Jurkat, Clone E6-1 (cell line): ENCODE results near the gene CACNG8.

Experiments used
- DNase-seq: peaks from one replicate; pipeline ENCODE4 v3.0.0-alpha.2; 2011; ENCODE audit warnings: low read depth, low spot score
- H3K4me3 ChIP-seq: 2 replicates; pipeline ENCODE4 v1.5.1; 2011; ENCODE audit warnings: mild to moderate bottlenecking, low read length, control low read depth, moderate library complexity

CACNG8 gene

GRCh38 chr19:53960187-53960586, 2.5 kb upstream of the CACNG8 start:
- no peak for DNase-seq
- no peak overlapping the region for H3K4me3 ChIP-seq

- DNase-seq, result no peak
- H3K4me3 ChIP-seq, result no peak overlapping the region
Measured at GRCh38 chr19:53960886-53961285, 1.9 kb upstream of the CACNG8 start.

- DNase-seq, result no peak
Measured at GRCh38 chr19:53961523-53962356, 997 bp upstream of the CACNG8 start.

DNA sequence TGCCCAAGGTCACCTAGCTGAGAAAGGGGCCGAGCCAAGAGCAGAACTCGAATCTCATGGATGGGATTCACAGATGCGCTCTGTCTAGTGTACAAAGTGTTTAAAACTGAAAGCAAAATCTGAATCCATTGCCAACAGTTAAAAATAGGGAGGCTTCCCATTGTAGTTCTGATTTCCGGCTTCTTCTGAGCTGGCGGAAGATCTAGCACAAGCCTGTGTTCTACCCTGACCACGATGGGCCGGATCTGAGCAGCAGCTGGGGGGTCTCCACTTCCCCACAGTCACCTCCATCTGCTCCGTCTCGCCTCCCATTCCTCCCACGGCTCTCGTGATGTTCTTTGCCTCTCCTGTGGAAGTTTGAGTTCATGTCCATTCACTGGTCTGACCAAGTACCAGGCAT, 2.4 kb downstream of the CACNG8 start:
- DNase-seq, result no peak
- no peak overlapping the region for H3K4me3 ChIP-seq

More at GRCh38 chr19:53961523-53962356, 997 bp upstream of the CACNG8 start:
- no peak overlapping the region for H3K4me3 ChIP-seq

GRCh38 chr19:53966931-53967330, 4.2 kb downstream of the CACNG8 start:
- no peak for DNase-seq
- no peak overlapping the region for H3K4me3 ChIP-seq

DNA sequence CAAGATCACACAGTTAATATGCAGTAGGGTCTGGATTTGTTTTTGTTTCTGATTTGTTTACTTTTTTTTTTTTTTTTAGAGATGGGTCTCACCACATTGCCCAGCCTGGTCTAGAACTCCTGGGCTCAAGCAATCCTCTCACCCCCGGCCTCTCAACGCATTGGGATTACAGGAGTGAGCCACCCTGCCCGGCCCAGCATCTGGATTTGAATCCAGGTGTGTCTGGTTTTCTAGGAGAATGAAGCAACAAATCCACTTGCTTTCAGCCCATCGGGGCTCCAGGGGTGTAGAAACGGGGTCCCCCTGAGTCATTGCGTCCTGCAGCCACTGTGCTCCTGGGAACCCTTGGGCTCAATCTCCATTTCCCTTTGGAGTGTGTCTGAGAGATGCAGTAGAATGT, 6.6 kb downstream of the CACNG8 start:
- no peak for DNase-seq
- no peak overlapping the region for H3K4me3 ChIP-seq

- DNase-seq, result no peak
- no peak overlapping the region for H3K4me3 ChIP-seq
Measured at GRCh38 chr19:53971673-53972072, 8.9 kb downstream of the CACNG8 start.

DNA sequence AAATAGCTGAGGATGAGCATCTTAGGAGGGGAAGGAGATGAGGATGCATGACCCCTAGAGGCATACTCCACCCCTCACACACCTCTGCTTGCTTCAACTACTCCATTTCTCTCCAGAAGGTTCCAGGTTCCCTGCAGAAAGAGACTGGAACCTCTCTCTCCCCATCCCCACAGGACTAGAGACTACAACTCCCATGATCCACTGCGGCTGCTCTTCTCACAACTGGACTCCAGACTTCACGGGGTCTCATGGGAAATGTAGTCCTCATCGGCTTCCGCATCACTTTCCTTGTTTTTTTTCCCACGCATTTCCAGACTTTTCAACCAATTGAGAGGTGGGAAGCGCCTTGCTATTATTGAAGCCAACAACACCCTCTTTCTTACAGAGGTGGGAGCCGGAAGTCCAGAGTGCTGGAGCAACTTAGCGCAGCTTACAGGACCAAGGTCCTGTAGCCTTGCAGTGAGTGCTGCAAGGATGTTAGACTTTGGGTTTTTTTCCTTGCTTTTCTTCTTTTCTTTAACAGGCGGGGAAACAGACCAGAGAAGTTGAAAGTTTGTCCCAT, 14.8 kb downstream of the CACNG8 start:
- DNase-seq, result peak; percentile 63
- peak overlapping the region; percentile 14 for H3K4me3 ChIP-seq

DNA sequence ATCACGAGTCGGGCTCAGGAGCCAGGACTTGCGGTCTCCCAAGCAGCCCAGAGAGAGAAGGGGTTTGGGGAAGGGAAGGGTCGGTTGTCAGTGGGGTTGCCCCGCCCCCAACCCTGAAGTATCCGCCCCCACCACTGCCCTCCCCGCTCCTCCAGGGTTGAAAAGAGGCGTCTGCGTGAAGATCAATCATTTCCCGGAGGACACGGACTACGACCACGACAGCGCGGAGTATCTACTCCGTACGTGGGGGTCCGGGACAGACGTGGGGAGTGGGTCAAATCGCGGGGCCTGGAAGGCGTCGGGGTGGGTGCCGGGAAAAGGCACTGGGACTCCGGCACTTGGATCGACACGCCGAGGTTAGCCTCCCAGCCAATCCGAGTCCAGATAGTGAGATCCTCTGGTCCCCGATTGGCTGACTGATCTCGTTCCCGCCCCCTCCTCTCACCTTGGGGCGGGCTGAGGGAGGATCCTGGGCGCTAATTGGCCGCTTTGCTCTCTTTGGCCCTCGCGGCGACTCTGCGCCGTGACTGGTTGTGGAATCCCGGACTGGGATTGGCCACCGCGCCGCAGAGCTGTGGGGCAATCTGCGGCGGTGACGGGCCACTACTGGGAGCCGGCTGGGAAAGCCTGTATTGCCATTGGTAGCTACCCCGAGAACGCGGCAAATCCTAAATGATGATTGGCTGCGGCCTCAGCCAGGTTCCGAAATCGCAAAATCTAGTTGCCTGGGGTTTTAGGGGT, 15.4 kb downstream of the CACNG8 start:
- DNase-seq, result no peak
- H3K4me3 ChIP-seq, result peak overlapping the region; percentile 14

- no peak for DNase-seq
- H3K4me3 ChIP-seq, result no peak overlapping the region
Measured at GRCh38 chr19:53978975-53979801, 16.5 kb downstream of the CACNG8 start.

DNA sequence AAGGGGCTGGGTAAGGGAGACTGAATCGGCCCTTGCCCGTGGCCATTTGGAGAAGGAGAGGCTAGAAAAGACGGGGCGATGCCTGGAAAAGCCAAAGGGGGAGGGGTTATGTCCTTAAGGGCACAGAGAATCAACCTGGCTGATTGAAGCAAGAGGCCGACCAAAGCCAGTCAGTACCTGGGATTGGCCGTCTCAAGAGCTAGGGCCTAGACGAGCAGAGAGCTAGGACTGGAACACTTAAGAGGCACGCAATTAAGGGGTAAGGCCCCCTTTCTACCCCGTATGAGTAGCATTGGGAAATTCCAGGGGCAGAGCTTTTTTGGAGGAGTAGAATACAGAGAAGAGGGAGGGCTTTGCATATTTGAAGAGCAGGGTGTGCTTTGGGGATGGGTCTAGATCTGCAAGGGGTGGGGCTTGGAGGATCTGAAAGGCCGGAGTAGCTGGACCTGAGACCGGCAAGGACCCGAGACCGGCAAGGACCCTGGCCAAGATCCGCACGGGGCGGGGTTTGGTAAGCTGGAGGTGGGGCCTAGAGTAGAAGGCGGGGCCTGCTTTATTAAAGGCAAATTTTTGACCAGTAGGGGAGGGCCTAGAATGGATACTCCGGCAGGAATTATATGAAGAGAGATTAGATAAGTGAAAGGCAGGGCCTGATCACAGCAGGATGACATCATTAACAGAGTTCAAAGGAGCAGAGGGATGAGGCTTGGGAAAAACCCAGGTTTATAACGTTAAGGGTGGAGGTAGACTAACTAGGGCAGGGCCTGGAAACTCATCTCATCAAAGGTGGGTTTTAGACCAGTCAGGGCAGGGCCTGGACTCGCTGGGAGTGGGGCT, 18.0 kb downstream of the CACNG8 start:
- H3K4me3 ChIP-seq, result no peak overlapping the region
- no peak for DNase-seq

DNA sequence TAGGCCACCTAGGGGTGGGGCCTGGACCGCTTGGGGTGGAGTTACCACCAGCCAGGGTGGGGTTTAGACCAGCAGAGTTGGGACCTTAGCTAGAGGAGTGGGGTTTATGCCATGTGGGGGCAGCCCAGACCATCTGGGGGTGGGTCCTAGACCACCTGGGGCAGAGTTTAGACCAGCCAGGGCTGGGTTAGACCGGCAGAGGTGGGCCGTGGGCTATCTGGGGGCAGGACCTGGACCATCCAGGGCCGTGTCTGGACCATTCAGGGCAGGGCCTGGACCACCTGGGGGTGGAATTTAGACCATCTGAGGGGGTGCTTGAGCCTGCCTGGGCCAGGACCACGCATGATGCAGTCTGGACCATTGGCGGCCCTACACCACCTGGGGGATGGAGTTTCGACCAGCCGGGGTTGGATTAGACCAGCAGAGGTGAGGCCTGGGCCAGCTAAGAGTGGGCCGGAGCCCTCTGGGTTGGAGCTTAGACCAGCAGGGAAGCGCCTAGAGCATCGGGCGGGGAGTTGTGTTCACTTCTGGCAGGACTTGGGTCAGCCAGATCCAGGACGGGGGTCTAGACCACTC, 18.7 kb downstream of the CACNG8 start:
- no peak overlapping the region for H3K4me3 ChIP-seq
- no peak for DNase-seq

DNA sequence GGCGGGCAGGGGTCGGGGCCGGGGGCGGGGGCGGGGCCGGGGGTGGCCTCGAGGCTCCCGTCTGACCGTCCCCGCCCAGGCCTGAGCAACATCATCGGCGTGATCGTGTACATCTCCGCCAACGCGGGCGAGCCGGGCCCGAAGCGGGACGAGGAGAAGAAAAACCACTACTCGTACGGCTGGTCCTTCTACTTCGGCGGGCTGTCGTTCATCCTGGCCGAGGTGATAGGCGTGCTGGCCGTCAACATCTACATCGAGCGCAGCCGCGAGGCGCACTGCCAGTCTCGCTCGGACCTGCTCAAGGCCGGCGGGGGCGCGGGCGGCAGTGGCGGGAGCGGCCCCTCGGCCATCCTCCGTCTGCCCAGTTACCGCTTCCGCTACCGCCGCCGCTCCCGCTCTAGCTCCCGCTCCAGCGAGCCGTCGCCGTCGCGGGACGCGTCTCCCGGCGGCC, 19.3 kb downstream of the CACNG8 start:
- DNase-seq, result no peak
- no peak overlapping the region for H3K4me3 ChIP-seq

- DNase-seq, result no peak
- H3K4me3 ChIP-seq, result no peak overlapping the region
Measured at GRCh38 chr19:53982611-53983010, 19.9 kb downstream of the CACNG8 start.

GRCh38 chr19:53983457-53984289, 20.9 kb downstream of the CACNG8 start:
- no peak overlapping the region for H3K4me3 ChIP-seq
- DNase-seq, result no peak

- H3K4me3 ChIP-seq, result no peak overlapping the region
- DNase-seq, result no peak
Measured at GRCh38 chr19:53985863-53986262, 23.1 kb downstream of the CACNG8 start.

DNA sequence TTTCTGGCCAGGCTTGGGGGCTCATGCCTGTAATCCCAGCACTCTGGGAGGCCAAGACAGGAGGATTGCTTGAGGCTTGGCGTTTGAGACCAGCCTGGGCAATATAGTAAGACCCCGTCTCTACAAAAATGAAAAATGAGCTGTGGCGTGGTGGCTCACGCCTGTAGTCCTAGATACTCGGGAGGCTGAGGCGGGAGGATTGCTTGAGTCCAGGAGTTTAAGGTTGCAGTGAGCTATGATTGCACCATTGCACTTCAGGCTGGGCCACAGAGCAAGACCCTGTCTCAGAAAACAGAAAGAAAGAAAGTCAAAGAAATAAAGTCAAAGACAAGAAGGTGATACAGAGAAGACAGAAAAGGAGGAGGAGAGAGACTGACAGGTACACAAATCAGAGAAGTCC, 26.2 kb downstream of the CACNG8 start:
- H3K4me3 ChIP-seq, result no peak overlapping the region
- DNase-seq, result no peak
